Superior temporal gyrus (tissue), 1 donor: Measurements from ENCODE around the gene PTH1R.
"Not testable (repeated sequence)": the region's sequence is repeated elsewhere in the genome, so short reads cannot be mapped to it uniquely, and the experiment has no call there.

Source experiments
- DNase-seq: peaks from one replicate; pipeline ENCODE4 v3.0.0-alpha.2; 2016; ENCODE audit errors: extremely low spot score

Gene PTH1R

GRCh38 chr3:46899151-46900006, 21.9 kb downstream of the PTH1R start:
- no peak for DNase-seq

- DNase-seq = peak; percentile 60
Measured at GRCh38 chr3:46900007-46900292, 22.4 kb downstream of the PTH1R start.

- DNase-seq = no peak
Measured at GRCh38 chr3:46900356-46900755, 22.8 kb downstream of the PTH1R start.

GRCh38 chr3:46901061-46901460, 23.5 kb downstream of the PTH1R start:
- DNase-seq = no peak

GRCh38 chr3:46901591-46902187, 24.2 kb downstream of the PTH1R start:
- no peak for DNase-seq

GRCh38 chr3:46902188-46902631, 24.7 kb downstream of the PTH1R start:
- no peak for DNase-seq

GRCh38 chr3:46903341-46904302, 26.1 kb downstream of the PTH1R start:
- no peak for DNase-seq

GRCh38 chr3:46904303-46905212, 27.0 kb downstream of the PTH1R start:
- DNase-seq = no peak

- DNase-seq = no peak
Measured at GRCh38 chr3:46905213-46905560, 27.7 kb downstream of the PTH1R start.

- no peak for DNase-seq
Measured at GRCh38 chr3:46905661-46906451, 28.3 kb downstream of the PTH1R start.

GRCh38 chr3:46906471-46907058, 29.0 kb downstream of the PTH1R start:
- DNase-seq = no peak

GRCh38 chr3:46907271-46907670, 29.8 kb downstream of the PTH1R start:
- DNase-seq = no peak

- DNase-seq = no peak
Measured at GRCh38 chr3:46907960-46908293, 30.4 kb downstream of the PTH1R start.

- DNase-seq = no peak
Measured at GRCh38 chr3:46908294-46908985, 30.9 kb downstream of the PTH1R start.

- DNase-seq = no peak
Measured at GRCh38 chr3:46908986-46909534, 31.5 kb downstream of the PTH1R start.

- DNase-seq = peak; percentile 92
Measured at GRCh38 chr3:46909535-46910161, 32.1 kb downstream of the PTH1R start.

- no peak for DNase-seq
Measured at GRCh38 chr3:46910166-46910760, 32.7 kb downstream of the PTH1R start.

- not testable (repeated sequence) for DNase-seq
Measured at GRCh38 chr3:46910914-46911313, 33.4 kb downstream of the PTH1R start.
